HG02642 (cell line): Measurements from ENCODE around the gene SEC14L1.

Experiments used
- ATAC-seq: cut with Tn5 transposase; IDR thresholded peaks from one replicate; pipeline ENCODE4 v1.9.1; 2021; ENCODE audit warnings: mild to moderate bottlenecking; ENCODE audit not compliant: unreplicated experiment, poor library complexity

SEC14L1 gene

DNA sequence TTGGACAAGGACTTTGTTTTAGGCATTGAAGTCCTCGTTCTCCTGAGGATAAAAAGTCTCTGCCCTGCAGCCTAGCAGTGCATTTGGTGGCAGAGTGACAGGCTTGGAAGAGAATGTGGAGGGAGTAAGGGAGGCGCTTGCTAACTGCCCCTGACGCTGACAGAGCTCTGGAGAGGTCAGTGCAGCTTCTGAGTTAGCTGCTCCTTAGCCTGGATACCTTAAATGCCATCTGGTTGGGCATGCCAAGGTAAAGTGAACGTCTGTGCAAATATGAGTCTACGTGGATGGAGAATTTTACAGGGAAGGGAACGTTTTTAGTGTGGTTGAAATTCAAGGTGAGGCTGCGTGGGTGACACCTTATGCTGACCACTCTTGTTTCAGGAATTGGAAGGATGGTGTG, 44.4 kb downstream of the SEC14L1 start:
- ATAC-seq, result no peak

DNA sequence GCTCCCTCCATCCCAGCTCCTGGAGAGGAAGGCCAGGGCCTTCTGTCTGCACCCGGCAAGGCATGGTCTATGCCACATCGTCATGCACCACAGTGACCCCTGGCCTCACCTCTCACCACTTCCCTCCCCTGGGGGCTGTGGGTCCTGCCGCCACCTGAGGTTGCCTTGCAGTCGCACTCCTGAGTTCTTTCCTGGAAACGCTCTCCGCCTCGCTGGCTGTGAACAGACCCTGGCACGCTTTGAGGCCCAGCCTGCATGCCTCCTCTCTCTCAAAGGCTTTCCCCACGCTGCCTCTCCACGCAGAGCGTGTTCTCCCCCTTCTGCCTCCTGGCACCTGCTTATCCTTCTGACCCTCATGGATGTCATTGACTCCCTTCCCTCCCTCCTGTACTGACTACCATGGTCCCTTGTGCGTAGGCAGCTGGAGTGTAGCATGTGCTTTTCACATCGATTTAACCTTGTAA, 45.4 kb downstream of the SEC14L1 start:
- no peak for ATAC-seq

DNA sequence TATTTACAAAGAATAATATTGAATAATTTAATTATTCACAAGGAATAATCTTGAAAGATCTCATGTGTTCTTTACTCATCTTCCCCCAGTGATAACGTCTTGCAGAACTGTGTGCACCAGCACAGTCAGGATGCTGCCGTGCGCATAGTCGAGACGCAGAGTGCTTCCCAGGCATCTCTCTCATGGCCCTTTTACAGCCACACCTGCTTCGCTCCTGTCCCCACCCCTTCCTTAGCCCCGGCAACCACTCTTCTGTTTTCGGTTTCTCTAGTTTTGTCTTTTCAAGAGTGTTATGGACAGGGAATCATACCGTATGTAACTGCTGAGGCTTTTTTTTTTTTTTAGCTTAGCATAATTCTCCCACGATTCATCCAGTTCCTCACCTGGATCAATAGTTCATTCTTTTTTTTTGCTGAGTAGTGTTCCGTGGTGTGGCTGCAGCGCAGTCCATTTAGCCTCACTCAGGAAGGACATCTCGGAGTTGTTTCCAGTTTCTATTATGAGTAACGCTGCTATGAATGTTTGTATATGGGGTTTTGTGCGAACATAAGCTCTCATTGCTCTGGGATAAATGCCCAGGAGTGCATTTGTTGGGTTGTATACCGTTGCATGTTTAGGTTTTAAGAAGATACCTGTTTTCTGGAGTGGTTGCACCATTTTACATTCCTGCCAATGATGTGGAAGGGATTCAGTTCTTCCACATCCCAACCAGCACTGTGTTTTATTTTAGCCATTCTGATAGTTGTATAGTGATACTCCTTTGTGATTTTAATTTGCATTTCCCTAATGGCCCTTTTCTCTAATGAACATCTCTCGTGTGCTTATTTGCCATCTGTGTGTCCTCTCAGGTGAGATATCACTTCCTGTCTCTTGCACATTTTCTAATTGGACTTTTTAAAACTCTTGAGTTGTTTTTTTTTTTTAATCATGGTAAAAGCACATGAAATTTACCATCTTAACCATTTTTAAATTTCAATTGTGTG, 47.6 kb downstream of the SEC14L1 start:
- no peak for ATAC-seq

DNA sequence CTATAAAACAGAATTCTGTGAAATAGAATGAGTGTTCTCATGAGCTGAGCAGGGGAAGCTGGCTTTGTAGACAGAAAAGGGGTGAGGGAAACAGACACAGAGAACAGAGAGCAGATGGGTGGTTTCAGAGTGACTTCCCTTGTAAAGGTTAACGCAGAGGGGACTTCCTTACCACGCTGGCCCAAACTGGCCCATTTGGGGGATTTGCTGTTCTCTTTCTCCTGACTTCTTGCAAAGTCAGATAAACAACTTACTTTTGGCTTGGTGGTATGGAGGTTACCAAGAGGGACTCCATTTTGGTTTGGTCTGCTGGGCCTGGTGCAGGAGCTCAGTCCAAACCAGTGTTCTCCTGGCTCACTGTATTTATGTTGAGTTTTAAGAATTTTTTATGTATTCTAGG, 48.4 kb downstream of the SEC14L1 start:
- peak; percentile 64 for ATAC-seq

DNA sequence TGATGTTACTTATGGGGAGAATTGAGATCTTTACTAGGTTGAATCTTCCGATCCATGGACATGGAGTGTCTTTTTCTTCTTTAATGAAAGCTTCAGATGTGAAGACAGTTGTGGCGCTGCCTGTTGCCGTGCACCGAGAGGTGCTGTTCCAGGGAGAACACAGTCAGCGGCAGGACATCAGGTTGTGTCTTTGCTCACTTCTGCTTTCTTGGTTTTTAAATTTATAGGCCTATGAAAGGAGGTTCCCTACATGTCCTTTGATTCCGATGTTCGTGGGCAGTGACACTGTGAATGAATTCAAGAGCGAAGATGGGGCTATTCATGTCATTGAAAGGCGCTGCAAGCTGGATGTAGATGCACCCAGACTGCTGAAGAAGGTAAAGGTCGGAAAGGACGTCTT, 49.8 kb downstream of the SEC14L1 start:
- ATAC-seq, result no peak

DNA sequence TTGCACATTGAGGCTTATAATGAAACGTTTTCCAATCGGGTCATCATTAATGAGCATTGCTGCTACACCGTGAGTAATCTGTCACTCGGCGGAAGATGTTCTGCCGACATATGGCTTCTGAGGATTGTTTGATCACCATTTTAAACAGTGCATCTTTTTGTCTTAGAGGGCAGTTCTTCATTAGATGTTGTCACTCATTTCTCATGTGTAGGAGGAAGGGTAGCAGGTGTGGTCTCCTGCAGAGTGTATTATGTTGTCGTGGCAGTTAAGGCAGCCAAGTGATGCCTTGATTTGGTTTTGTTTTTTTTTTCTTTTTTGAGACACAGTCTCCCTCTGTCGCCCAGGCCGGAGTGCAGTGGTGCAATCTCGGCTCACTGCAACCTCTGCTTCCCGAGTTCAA, 50.5 kb downstream of the SEC14L1 start:
- no peak for ATAC-seq

DNA sequence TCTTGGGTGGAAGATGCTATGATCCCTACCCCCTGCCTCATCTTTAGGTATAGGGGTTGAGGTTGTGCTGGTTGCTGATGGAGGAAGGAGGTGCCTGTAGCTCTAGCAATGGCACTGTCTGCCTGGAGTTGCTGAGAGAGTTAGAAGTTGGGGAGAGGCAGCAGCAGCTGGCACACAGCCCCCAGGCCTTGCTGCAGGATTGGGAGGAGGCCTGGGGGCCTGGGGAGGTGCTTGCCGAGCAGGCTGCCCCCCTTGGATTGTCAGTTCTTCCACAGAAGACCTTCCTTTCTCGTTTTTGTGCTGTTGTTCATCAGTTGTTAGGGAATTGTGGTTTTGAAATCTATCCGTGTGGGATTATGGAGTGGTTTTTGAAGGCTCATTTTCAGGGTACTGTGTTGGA, 52.9 kb downstream of the SEC14L1 start:
- ATAC-seq, result no peak

DNA sequence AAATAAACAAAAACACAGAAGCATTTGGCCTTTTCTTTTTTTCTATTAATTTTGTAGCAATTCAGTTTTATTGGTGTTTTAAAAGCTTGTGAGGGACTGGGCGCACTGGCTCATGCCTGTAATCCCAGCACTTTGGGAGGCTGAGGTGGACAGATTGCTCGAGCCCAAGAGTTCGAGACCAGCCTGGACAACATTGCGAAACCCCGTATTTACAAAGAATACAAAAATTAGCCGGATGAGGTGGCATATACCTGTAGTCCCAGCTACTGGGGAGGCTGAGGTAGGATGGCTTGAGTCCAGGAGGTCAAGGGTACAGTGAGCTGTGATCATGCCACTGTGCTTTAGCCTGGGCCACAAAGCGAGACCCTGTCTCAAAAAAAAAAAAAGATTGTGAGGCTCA, 53.4 kb downstream of the SEC14L1 start:
- ATAC-seq, result no peak

DNA sequence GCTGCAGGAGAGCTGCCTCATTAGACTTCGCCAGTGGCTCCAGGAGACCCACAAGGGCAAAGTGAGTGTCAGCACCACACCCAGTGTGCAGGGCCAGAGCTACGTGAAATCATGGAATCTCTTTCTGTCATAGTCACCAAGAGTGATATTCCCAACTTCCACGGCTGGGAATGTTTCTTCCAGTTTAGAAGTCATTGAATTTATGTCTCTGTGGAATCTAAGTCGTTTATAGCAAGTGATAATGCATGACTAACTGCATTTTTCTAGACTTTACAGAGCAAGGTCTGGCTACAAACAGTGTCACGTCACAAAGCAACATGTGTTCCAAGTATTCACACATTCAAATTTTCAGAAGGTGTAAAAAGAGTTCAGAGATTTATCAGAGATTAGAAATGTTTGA, 55.5 kb downstream of the SEC14L1 start:
- ATAC-seq, result no peak

DNA sequence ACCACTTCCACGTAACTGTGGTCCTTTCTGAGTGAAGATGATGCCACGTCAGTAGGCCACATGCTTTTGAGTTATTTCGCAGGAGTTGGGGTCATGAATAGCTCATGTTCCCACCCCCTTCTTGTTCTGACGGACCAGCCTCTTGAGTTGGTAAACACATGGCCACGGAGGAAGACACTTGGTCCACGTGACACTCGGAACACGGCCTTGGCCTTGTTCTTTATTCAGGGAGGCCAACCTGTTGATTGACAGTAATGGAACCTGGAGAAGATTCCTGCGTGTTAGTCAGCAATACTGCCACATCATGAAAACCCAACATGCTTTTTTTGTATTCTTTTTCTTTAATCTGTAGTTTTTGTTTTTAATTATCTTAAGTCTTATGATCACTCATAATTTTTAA, 56.3 kb downstream of the SEC14L1 start:
- ATAC-seq, result no peak

DNA sequence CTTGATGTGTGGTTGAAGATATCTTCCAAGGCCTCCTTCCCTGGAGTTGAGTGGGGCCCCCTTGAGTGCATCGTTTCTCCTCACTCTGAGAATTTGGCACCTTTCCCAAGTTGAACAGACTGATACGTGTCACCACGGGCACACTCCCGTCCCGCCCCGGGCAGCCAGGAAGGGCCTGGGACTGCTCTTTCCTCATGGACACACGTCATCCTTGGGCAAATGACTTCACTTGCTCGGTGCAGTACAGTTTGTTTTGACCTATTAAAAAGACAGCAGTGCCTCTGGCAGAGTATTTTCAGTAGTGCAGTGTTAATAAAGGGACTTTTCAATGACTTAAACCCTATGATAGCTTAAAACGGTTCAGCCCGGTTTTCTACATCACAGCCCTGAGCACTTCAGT, 59.9 kb downstream of the SEC14L1 start:
- no peak for ATAC-seq

DNA sequence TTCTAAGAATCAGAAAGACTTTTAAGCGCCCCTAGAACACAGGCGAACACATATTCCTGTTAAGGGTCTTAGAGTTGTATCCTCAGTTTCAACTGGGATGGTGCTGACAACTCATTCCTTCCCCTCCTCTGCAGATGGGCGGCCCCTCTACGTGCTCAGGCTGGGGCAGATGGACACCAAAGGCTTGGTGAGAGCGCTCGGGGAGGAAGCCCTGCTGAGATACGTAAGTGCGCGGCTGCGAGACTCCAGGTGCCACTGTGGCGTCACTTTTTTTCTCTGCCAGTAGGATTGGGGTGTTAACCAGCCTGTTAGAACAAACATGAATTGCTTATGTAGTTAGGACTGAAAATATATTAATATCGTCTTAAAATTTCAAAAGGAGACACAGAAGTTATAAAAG, 62.7 kb downstream of the SEC14L1 start:
- ATAC-seq, result no peak

DNA sequence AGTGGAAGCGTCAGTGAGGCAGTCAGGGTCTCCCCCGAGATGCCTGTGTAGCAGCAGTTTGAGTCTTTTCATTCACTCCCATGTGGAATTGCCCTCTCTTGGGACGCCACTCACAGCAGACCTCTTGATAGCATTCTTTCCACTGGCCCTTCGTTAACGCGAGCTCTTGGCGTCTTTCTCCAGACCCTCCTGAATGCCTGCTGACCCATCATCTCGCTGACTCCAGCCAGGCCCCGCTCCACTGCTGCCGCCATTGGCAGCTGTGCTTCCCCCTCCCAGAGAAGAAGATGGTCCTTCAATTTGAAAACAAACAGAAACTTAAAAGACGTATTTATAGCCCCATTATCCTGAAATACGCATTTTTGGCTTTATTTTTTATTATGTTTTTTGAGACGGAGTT, 63.1 kb downstream of the SEC14L1 start:
- no peak for ATAC-seq

DNA sequence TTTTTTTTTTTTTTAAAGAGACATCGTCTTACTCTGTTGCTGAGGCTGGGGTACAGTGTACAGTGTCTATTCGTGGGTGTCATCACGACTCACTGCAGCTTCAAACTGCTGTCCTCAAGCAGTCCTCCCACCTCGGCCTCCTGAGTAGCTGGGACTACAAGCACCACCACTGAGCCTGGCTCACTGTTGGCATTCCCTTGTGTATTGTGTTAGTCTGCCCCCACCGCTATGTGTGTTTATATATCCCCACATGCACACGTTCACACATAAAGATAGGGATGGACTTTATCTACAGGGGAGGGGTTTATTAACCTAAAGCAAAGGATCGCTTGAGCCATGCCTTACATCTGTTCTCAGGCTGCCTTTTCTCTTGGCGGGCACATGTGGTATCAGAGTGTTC, 63.8 kb downstream of the SEC14L1 start:
- no peak for ATAC-seq

DNA sequence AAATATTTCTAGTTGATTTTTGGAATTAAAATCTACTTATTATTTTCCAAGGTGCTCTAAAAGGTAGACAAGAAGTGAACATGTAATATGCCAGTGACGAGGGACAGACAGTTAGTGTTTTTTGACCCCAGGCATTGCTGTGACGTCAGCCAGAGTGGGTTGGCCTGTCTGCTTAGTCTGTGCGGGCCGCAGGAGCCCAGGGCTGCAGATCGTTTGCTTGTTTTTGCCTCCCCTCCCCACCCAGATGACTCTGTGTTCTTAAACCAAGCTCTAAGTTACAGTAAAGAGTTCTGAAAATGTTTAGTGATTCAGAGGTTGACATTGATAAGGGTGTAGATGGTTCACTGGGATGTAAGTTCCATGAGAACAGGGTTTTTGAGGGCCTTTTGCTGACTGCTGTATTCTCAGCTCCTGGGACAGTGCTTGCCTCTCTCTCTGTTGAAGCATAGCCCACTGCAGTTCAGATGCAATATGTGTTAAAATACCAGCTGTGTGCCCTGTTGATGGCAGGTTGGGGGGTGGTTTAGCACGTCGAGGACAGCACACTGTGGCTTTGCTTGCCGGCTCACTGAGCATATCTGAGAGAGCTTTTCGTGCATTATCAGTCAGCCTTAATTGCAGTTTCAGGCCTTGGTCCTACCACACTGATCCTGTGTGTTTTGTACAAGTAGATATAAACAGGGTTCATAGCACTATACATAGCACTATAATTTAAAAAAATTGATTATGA, 64.8 kb downstream of the SEC14L1 start:
- no peak for ATAC-seq

DNA sequence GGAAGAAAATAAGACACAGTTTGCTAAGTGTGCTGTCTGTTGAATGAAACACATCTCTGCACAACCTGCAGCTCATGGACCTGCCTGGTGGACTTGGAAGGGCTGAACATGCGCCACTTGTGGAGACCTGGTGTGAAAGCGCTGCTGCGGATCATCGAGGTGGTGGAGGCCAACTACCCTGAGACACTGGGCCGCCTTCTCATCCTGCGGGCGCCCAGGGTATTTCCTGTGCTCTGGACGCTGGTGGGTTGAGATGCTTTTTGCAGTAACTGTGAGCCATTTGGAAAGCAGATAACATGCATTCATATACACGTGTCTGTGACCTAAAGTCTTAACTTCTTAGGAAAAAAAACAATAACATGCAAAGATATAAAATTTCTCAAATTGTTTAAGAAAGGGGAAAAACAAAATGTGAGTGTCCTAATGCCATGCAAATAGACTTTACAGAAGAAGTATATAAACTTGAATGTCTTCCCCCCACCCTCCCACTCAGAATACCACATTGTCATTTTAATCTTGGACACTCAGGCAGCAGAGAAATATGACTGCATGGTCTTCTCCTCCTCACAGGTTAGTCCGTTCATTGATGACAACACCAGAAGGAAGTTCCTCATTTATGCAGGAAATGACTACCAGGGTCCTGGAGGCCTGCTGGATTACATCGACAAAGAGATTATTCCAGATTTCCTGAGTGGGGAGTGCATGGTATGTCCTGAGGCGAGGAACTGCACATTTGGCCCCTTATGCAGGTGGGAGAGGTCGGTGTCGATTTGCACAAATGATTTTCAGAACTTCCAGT, 65.6 kb downstream of the SEC14L1 start:
- ATAC-seq, result no peak

DNA sequence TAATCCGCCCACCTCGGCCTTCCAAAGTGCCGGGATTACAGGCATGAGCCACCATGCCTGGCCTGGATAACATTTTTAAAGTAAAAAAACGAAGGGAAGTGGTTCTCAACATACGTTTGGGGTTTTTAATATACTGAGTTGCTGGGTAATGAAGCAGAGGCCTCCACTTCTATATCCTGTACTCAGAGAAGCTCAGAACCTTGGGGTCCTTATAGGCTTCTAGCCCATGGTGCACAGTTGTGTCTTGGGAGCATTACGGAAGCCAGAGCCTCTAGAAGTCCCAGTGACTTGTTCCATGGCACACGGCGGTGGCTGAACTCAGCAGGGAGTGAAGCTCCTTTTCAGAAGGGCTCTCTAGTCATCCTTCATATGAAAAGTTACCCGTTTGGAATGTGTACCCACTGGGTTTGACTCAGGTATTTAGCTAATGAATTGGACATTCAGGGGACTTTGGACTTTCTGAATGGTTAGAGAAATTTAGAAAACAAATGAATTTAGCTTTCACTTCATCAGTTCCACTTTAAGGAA, 67.0 kb downstream of the SEC14L1 start:
- ATAC-seq, result no peak

DNA sequence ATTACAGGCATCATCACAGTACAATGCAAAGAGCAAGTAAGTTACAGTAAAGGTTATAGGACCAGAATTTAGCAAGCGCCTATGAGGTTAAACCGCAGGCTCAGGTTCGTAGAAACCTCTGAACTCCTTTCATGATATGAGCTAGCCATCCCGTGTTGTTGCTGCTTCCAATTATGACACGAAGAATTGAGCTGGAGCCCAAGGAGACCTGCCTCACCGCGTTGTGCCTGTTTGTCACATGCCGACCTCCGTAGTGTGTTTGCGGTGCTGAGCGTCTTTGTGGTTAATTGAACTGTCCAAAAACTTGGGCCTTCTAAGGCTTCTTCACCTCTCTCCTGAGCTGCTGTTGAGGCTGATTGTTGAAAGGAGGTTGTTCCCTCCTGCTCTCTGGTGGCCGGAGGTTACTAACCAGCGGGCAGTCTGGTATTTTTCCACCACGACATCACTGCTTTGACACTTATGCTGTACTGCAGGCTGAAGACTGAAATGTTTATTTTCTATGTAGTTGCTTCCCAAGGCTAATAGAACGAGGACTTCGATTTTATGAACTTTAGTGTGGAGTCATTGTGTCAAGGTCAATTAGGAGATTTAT, 67.5 kb downstream of the SEC14L1 start:
- ATAC-seq, result no peak

DNA sequence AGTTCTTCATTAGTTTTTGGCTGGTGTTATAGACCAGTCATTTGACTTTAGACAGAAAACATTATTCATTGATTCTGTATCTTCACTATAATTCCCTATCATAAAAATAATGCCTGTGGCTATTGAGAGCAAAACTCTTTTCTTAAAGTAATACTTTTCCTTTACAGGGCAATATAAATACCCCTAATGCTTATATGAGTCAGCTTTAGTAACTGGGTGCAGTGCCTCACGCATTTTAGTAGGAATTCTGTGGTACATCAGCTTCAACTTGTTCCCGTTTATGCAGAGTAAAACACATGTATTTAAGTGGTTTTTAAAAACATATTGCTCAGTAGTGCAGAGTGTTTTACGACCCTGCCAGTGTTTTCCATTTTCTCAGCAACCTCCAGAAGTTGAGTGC, 68.1 kb downstream of the SEC14L1 start:
- no peak for ATAC-seq

DNA sequence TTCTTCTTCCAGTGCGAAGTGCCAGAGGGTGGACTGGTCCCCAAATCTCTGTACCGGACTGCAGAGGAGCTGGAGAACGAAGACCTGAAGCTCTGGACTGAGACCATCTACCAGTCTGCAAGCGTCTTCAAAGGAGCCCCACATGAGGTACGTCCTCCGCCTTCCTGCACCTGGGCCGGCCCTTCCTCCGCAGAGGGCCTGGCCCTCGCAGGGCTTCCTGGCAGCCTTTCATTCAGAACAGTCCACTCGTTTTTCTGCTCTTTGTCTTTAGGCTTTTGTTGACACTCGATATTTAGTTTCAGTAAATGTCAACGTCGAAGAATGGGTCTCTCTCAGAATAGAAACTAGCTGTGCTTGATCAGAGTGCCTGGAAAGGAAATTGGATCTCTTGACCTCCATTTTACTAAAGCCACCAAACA, 68.6 kb downstream of the SEC14L1 start:
- ATAC-seq, result no peak
